HFFc6 (cell line): ENCODE results near the gene PCGF2. TPM values are rescaled to one million over a fixed set of nuclear protein-coding genes. Genes with fewer than 3 reads are reported as not detected.

ENCODE experiments used
- DNase-seq: peaks from one replicate; pipeline ENCODE4 v3.0.0-alpha.2; 2018
- H3K27ac Mint-ChIP-seq: 2 replicates; pipeline ENCODE4 v1.8.0; 2020; ENCODE audit warnings: mild to moderate bottlenecking, mixed read lengths
- H3K27me3 Mint-ChIP-seq: 2 replicates; pipeline ENCODE4 v1.8.0; 2021; ENCODE audit warnings: mild to moderate bottlenecking, moderate library complexity, mixed read lengths; ENCODE audit not compliant: insufficient read depth
- H3K36me3 Mint-ChIP-seq: 2 replicates; pipeline ENCODE4 v1.8.0; 2021; ENCODE audit warnings: low read depth, mixed read lengths
- H3K4me1 Mint-ChIP-seq: 2 replicates; pipeline ENCODE4 v1.8.0; 2020; ENCODE audit warnings: low read depth, mixed read lengths
- H3K4me3 Mint-ChIP-seq: 2 replicates; pipeline ENCODE4 v1.8.0; 2020; ENCODE audit warnings: mild to moderate bottlenecking, moderate library complexity, mixed read lengths
- H3K9me3 Mint-ChIP-seq: 2 replicates; pipeline ENCODE4 v1.8.0; 2020; ENCODE audit warnings: mild to moderate bottlenecking, mixed read lengths
- total RNA-seq, 6 experiments: library from RNA; stranded (reverse); fragmentation: NEBNext Ultra II Directional; extraction: Animal tissue kit (Norgen Biotek cat#: 25700); gene quantifications; 2 replicates in 1 of 6; 3 replicates in 5 of 6; pipeline ENCODE4 v1.2.3, GENCODE V29; 2021
- TF ChIP-seq, protein P1 (sequence below): fragments of 200-600 bp; sonication (generic); IDR thresholded peaks from 2 replicates; pipeline ENCODE4 v1.5.0; 2021; ENCODE audit warnings: antibody characterized with exemption, mild to moderate bottlenecking

The PCGF2 gene
- total RNA-seq, 6 experiments from 2014 or later, result 59.7 to 73.5 (median 69.0) TPM

DNA sequence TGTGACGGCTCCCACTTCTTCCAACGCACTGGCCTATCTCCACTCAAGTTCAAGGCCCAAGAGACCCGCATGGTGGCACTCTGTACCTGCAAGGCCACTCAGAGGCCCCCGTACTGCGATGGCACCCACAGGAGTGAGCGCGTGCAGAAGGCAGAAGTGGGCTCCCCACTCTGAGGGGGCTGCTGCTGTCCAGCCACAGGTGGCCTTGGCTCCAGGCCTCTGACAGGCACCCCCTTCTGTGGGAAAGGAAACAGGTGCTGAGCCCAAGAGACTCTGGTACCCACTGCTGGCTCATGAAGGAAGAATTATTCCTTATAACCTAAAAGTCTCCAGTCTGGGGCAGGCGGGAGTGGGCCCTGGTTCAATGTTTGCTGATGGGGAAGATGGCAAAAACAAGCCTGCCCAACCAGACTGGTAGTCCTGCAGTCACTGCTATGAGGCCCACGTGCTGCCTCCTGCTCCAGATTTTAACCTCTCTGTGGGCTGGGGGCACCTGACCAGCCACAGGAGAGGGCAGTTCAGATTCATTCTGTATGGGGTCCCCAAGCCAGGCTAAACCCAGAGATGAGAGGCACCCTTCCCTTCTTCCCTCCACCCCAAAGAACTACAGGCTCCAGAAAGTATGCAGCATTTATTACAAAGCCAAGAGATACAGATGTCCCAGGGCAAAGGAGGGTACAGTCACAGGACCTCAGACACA is 14.7 kb downstream of the PCGF2 start:
- Mint-ChIP-seq H3K4me1 (peaks cover 37% of the 10 kb centered on the region), H3K36me3 (peaks cover 13% of the 10 kb centered on the region; the same call in 1 of the 2 replicates), H3K27me3 (peaks cover 8% of the 10 kb centered on the region), H3K4me3 (no peak overlapping the region), H3K9me3 (no peaks in the 10 kb centered on the region), H3K27ac (peak overlapping the region; percentile 46)
- TF ChIP-seq, protein P1, sequence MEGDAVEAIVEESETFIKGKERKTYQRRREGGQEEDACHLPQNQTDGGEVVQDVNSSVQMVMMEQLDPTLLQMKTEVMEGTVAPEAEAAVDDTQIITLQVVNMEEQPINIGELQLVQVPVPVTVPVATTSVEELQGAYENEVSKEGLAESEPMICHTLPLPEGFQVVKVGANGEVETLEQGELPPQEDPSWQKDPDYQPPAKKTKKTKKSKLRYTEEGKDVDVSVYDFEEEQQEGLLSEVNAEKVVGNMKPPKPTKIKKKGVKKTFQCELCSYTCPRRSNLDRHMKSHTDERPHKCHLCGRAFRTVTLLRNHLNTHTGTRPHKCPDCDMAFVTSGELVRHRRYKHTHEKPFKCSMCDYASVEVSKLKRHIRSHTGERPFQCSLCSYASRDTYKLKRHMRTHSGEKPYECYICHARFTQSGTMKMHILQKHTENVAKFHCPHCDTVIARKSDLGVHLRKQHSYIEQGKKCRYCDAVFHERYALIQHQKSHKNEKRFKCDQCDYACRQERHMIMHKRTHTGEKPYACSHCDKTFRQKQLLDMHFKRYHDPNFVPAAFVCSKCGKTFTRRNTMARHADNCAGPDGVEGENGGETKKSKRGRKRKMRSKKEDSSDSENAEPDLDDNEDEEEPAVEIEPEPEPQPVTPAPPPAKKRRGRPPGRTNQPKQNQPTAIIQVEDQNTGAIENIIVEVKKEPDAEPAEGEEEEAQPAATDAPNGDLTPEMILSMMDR, result no peak
- no peak for DNase-seq

DNA sequence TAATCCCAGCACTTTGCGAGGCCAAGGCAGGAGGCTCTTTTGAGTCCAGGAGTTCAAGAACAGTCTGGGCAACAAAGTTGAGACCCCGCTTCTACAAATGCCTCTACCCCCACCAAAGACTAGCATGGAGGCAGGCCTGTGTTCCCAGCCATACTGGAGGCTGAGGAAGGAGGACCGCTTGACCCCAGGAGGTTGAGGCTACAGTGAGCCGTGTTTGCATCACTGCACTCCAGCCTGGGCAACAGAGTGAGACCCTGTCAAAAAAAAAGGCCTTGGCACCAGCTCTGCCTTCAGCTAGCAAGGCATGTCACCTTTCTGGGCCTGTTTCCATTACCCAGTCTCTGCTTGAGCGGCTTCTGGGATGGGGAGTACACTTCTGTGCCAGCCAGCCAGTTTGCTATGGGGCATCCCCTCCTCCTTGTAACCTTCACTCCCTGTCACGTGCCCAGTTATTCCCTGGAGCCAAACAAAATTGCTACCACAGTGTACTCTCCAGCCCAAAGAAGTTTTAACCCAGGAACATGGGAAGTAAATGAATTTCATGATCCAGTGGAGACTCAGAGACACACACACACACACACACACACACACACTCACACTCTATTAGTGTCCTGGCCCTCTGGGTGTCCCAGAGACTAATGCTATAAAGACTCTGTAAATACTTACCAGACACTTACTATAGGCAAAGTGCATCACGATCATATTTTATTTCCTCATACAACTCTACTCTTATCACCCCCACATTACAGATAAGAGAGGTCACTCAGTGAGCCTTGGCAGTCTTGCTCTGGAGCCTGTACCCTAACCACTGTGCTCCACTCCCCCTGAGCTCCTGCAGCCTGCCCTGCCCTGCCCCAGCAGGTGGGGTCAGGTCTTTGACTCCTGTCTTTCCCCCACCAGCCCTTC is 15.5 kb downstream of the PCGF2 start:
- TF ChIP-seq, protein P1, result no peak
- peaks cover 44% of the 10 kb centered on the region for H3K4me1 Mint-ChIP-seq
- no peak for DNase-seq
- H3K36me3 Mint-ChIP-seq, result peaks cover 7% of the 10 kb centered on the region; the same call in 1 of the 2 replicates
- H3K27ac Mint-ChIP-seq, result peak overlapping the region; percentile 87
- no peak overlapping the region; the same call in 1 of the 2 replicates for H3K4me3 Mint-ChIP-seq
- no peaks in the 10 kb centered on the region for H3K9me3 Mint-ChIP-seq
- H3K27me3 Mint-ChIP-seq, result peaks cover 8% of the 10 kb centered on the region

DNA sequence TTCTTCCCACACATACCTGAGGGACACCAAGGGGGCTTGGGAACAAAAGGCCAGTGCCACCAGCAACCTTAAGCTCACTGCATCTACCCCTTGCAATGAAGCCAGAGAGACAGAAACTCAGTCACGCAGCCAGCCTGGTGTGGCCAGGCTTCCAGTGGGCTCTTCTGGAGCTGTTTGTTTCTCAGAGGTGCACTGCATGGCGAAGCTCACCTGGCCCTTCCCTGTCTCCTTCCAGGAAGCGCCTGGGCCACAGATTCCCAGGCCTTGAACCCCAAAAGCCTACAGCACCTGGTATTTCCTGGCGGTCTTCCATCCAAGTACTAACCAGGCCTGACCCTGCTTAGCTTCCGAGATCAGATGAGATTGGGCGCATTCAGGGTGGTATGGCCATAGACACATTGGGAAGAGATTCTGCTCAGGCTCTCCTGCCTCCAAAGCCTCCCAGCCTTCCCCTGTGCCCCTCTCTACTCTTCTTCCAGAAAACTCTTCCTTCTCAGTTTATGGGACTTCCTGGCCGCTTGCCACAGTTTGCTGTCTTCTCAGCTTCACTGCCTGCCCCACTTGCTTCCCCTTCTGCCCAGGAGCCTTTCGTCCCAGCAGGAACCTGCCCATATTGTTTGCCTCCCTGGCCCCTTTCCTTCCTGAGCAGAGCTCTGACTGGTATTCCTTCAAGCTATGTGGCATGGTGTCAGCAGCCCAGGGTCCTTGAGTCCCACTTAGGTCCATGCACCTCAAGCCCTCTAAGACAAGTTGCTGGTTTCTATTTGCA is 16.4 kb downstream of the PCGF2 start:
- Mint-ChIP-seq H3K4me1 (peaks cover 45% of the 10 kb centered on the region), H3K36me3 (peaks cover 7% of the 10 kb centered on the region; the same call in 1 of the 2 replicates), H3K27ac (peak overlapping the region; percentile 87), H3K4me3 (peak overlapping the region; percentile 96), H3K27me3 (peaks cover 8% of the 10 kb centered on the region), H3K9me3 (no peaks in the 10 kb centered on the region)
- TF ChIP-seq, protein P1, result no peak
- no peak for DNase-seq

DNA sequence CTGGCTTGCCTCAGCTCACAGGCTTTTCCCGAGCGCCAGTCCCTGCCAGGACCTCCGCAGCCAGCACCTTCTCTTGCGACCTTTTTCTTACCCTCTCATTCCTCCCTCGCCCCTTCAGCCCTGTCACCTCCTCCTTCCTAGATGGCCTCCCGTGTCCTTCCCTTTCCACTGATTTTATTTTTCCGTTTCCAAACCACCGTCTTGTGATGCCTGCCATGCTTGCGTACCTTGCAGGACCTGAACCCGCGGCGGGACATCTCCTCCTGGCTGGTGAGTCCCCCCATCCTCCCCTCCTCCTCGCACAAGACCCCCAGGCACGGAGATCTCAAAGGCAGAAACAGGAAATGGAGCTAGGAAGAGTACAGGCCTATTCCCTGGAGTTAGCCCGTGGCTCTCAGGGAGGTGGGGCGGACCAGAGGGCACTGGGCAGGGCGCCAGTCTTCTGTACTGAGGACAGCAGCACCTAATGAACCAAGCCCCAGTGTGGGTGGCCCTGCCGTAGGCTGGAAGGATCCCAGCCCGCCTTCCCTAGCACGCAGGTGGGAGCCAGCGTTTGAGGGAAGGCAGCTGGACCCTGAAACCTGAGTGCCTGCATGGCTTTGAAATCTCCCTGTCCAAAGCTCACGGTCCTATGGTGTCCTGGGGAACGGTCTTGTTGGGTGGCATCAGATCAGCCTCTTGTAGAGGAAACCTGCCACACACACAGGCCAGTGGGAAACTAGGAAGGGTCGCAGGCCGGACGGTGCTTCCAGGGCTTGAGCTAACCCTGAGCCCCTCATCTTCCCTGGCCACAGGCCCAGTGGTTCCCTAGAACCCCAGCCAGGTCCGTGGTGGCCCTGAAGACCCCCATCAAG is 17.4 kb downstream of the PCGF2 start:
- no peaks in the 10 kb centered on the region for H3K9me3 Mint-ChIP-seq
- DNase-seq, result peak; percentile 42
- H3K27ac Mint-ChIP-seq, result peak overlapping the region; percentile 87
- H3K4me3 Mint-ChIP-seq, result peak overlapping the region; percentile 96
- TF ChIP-seq, protein P1, result no peak
- peaks cover 6% of the 10 kb centered on the region for H3K27me3 Mint-ChIP-seq
- H3K36me3 Mint-ChIP-seq, result peaks cover 7% of the 10 kb centered on the region; the same call in 1 of the 2 replicates
- H3K4me1 Mint-ChIP-seq, result peaks cover 45% of the 10 kb centered on the region
